Right cardiac atrium (tissue), 5 donors: Measurements from ENCODE around the gene HDAC9. TPM values are rescaled to one million over a fixed set of nuclear protein-coding genes. Genes with fewer than 3 reads are reported as not detected.

Source experiments
- ATAC-seq, 2 donors: fragments of 200-7000 bp; cut with Tn5 transposase; one replicate each; pipeline versions ENCODE4 v1.8.0 to v1.9.1; 2020; ENCODE audit warnings: moderate library complexity in 2 of 2, mild to moderate bottlenecking in 1 of 2
- DNase-seq, 3 donors: peaks; one replicate each; pipeline ENCODE4 v3.0.0-alpha.2; 2020
- H3K27ac ChIP-seq: one replicate; pipeline ENCODE4 v1.5.1; 2013; ENCODE audit warnings: mild to moderate bottlenecking, low read length, control low read depth, moderate library complexity
- H3K27me3 ChIP-seq: one replicate; pipeline ENCODE4 v1.6.1; 2013; ENCODE audit not compliant: control insufficient read depth, insufficient read depth
- H3K4me1 ChIP-seq: one replicate; pipeline ENCODE4 v1.6.1; 2013; ENCODE audit warnings: low read length; ENCODE audit not compliant: control insufficient read depth, insufficient read depth
- H3K4me3 ChIP-seq: one replicate; pipeline ENCODE4 v1.5.1; 2013; ENCODE audit warnings: low read length, control low read depth
- H3K9me3 ChIP-seq: one replicate; pipeline ENCODE4 v1.6.1; 2013; ENCODE audit warnings: low read length; ENCODE audit not compliant: control insufficient read depth
- WGBS: extraction: QIAGEN DNeasy Blood & Tissue Kit; methylation state at CpG from one replicate; pipeline ENCODE4 v1.1.7; 2013; 5-methylcytosine and 5-hydroxymethylcytosine counted together
- intact Hi-C, 4 donors: fragments of 100-400 bp; cut with DNase I; formaldehyde crosslinking; loops; one replicate each; pipeline versions ENCODE4 v1.11.0 to v1.14.0; 2022 to 2023
- polyA plus RNA-seq: library from polyadenylated mRNA; stranded (reverse); fragments of 200-250 nt; gene quantifications from one replicate; pipeline ENCODE4 v1.2.3, GENCODE V29; 2013
- total RNA-seq, 4 donors: library from RNA; stranded (reverse); fragmentation: NEBNext Ultra II Directional; extraction: Animal tissue kit (Norgen Biotek cat#: 25700); gene quantifications; one replicate each; pipeline ENCODE4 v1.2.1, GENCODE V29; 2021
- donor health status: healthy with polysubstance abuse.
- donor health status: DM: no; HTN: yes; CAD: no.
- donor health status: DM: no; HTN: no; CAD: no.
- donor health status: DM: no; HTN: yes; CAD: no; lungs with severe emphysema.
- donor health status: DM: yes; HTN: yes; CAD: no.

The HDAC9 gene
- total and polyA plus RNA-seq, 5 donors: 5.5 to 42.2 (median 22.6) TPM

GRCh38 chr7:18828260-18828993 lies 332.9 kb downstream of the HDAC9 start:
- intact Hi-C loops: no loop called here
- Histone ChIP-seq H3K9me3 (no peaks in the 10 kb centered on the region), H3K4me1 (no peaks in the 10 kb centered on the region), H3K27ac (no peak overlapping the region), H3K27me3 (no peaks in the 10 kb centered on the region), H3K4me3 (no peak overlapping the region)
- DNase-seq (no peak), ATAC-seq (no peak)
- WGBS: 94% methylated on average over 6 of the region's 6 CpGs

- ATAC-seq: no peak
- H3K27ac ChIP-seq: no peak overlapping the region
- no peaks in the 10 kb centered on the region for H3K9me3 ChIP-seq
- no peaks in the 10 kb centered on the region for H3K27me3 ChIP-seq
- DNase-seq: no peak
- intact Hi-C loops: no loop called here
- 92% methylated on average over 11 of the region's 11 CpGs for WGBS
- H3K4me3 ChIP-seq: no peak overlapping the region
- H3K4me1 ChIP-seq: no peaks in the 10 kb centered on the region
Observed at GRCh38 chr7:18828994-18829857, 333.7 kb downstream of the HDAC9 start.

- ATAC-seq (no peak), DNase-seq (no peak)
- no peaks in the 10 kb centered on the region for H3K4me1 ChIP-seq
- no peak overlapping the region for H3K4me3 ChIP-seq
- H3K27me3 ChIP-seq: no peaks in the 10 kb centered on the region
- intact Hi-C loops: no loop called here
- no peaks in the 10 kb centered on the region for H3K9me3 ChIP-seq
- 66% methylated on average over 3 of the region's 3 CpGs for WGBS
- H3K27ac ChIP-seq: no peak overlapping the region
Observed at GRCh38 chr7:18829858-18830285, 334.3 kb downstream of the HDAC9 start.

GRCh38 chr7:18831419-18831818 lies 335.9 kb downstream of the HDAC9 start:
- no peak overlapping the region for H3K27ac ChIP-seq
- 42% methylated on average over 4 of the region's 4 CpGs for WGBS
- no peak for DNase-seq
- H3K4me1 ChIP-seq: no peaks in the 10 kb centered on the region
- no peak overlapping the region for H3K4me3 ChIP-seq
- H3K9me3 ChIP-seq: no peaks in the 10 kb centered on the region
- ATAC-seq: no peak
- H3K27me3 ChIP-seq: no peaks in the 10 kb centered on the region
- intact Hi-C loops: no loop called here

GRCh38 chr7:18831943-18832342 lies 336.4 kb downstream of the HDAC9 start:
- no peak for DNase-seq
- no peaks in the 10 kb centered on the region for H3K27me3 ChIP-seq
- H3K4me3 ChIP-seq: no peak overlapping the region
- ATAC-seq: no peak
- intact Hi-C loops: no loop called here
- no peak overlapping the region for H3K27ac ChIP-seq
- WGBS: 74% methylated on average over 2 of the region's 2 CpGs
- H3K4me1 ChIP-seq: no peaks in the 10 kb centered on the region
- H3K9me3 ChIP-seq: no peaks in the 10 kb centered on the region

- Histone ChIP-seq H3K4me3 (no peak overlapping the region), H3K27me3 (no peaks in the 10 kb centered on the region), H3K4me1 (no peaks in the 10 kb centered on the region), H3K27ac (no peak overlapping the region), H3K9me3 (no peaks in the 10 kb centered on the region)
- intact Hi-C loops: no loop called here
- ATAC-seq (no peak), DNase-seq (no peak)
- 83% methylated on average over 8 of the region's 8 CpGs for WGBS
Observed at GRCh38 chr7:18834577-18834976, 339.0 kb downstream of the HDAC9 start.

GRCh38 chr7:18835001-18835690 lies 339.6 kb downstream of the HDAC9 start:
- ATAC-seq: no peak
- no peaks in the 10 kb centered on the region for H3K27me3 ChIP-seq
- H3K9me3 ChIP-seq: no peaks in the 10 kb centered on the region
- no peak overlapping the region for H3K4me3 ChIP-seq
- 65% methylated on average over 7 of the region's 7 CpGs for WGBS
- DNase-seq: no peak
- no peaks in the 10 kb centered on the region for H3K4me1 ChIP-seq
- H3K27ac ChIP-seq: no peak overlapping the region
- intact Hi-C loops: no loop called here

- Histone ChIP-seq H3K27me3 (no peaks in the 10 kb centered on the region), H3K4me1 (no peaks in the 10 kb centered on the region), H3K27ac (no peak overlapping the region), H3K9me3 (no peaks in the 10 kb centered on the region), H3K4me3 (no peak overlapping the region)
- ATAC-seq: no peak
- DNase-seq: no peak
- intact Hi-C loops: no loop called here
- WGBS: 69% methylated on average over 3 of the region's 3 CpGs
Observed at GRCh38 chr7:18843979-18844378, 348.4 kb downstream of the HDAC9 start.

- H3K27ac ChIP-seq: no peak overlapping the region
- no peak overlapping the region for H3K4me3 ChIP-seq
- H3K9me3 ChIP-seq: no peaks in the 10 kb centered on the region
- no peak for DNase-seq
- ATAC-seq: no peak
- H3K4me1 ChIP-seq: no peaks in the 10 kb centered on the region
- H3K27me3 ChIP-seq: no peaks in the 10 kb centered on the region
- 81% methylated on average over 5 of the region's 5 CpGs for WGBS
- intact Hi-C loops: no loop called here
Observed at GRCh38 chr7:18844735-18845134, 349.2 kb downstream of the HDAC9 start.

- DNase-seq: no peak
Observed at GRCh38 chr7:18845700-18846099, 350.2 kb downstream of the HDAC9 start.

GRCh38 chr7:18846765-18847215 lies 351.2 kb downstream of the HDAC9 start:
- Histone ChIP-seq H3K4me1 (no peaks in the 10 kb centered on the region), H3K9me3 (no peaks in the 10 kb centered on the region), H3K27me3 (no peaks in the 10 kb centered on the region), H3K27ac (no peak overlapping the region), H3K4me3 (no peak overlapping the region)
- no peak for ATAC-seq
- no peak for DNase-seq
- intact Hi-C loops: no loop called here
- 77% methylated on average over 4 of the region's 4 CpGs for WGBS

More at GRCh38 chr7:18845700-18846099, 350.2 kb downstream of the HDAC9 start:
- 92% methylated on average over 6 of the region's 6 CpGs for WGBS
- no peaks in the 10 kb centered on the region for H3K9me3 ChIP-seq
- H3K27me3 ChIP-seq: no peaks in the 10 kb centered on the region
- no peak overlapping the region for H3K27ac ChIP-seq
- no peak for ATAC-seq
- intact Hi-C loops: no loop called here
- H3K4me3 ChIP-seq: no peak overlapping the region
- H3K4me1 ChIP-seq: no peaks in the 10 kb centered on the region
